Measurements from ENCODE around the gene FBXL7. TPM values are rescaled to one million over a fixed set of nuclear protein-coding genes. Genes with fewer than 3 reads are reported as not detected.
A peak's percentile ranks its signal among the peaks of the same experiment; 100 is the strongest.

FBXL7 gene
- total and polyA plus RNA-seq, 12 donors, result 8.7 to 33.4 (median 23.5) TPM

- peak in 4 of 9 donors; percentile 13 to 39 (median 34) for TF ChIP-seq CTCF (IDR thresholded peaks at IDR 0.05)
- 65 to 75% methylated on average over 1 of the region's 1 CpG for WGBS, 2 donors
- ATAC-seq (peak in 2 of 8 donors; percentile 15 to 25), DNase-seq (no peak)
- Histone ChIP-seq H3K27me3 (no peaks in the 10 kb centered on the region), H3K9me3 (no peaks in the 10 kb centered on the region), H3K27ac (peak overlapping the region in 1 of 10 donors; percentile 11), H3K36me3 (peaks cover 0 to 4% (median 0%) of the 10 kb centered on the region in 9 donors), H3K4me3 (no peak overlapping the region), H3K4me1 (peaks cover 0 to 53% (median 18%) of the 10 kb centered on the region in 9 donors)
- intact Hi-C loops (cut with DNase I), result no loop called here
Measured at GRCh38 chr5:15515229-15515628, 15.2 kb downstream of the FBXL7 start.

DNA sequence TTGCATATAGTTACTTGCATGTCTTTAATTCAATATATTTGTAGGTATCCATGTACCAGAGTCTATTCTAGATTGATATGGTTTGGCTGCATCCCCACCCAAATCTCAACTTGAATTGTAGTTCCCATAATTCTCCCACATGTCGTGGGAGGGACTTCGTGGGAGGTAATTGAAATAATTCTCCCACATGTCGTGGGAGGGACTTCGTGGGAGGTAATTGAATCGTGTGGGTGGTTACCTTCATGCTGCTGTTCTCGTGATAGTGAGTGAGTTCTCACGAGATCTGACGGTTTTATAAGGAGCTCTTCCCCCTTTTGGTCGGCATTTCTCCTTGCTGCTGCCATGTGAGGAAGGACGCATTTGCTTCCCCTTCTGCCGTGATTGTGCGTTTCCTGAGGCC is 16.5 kb downstream of the FBXL7 start:
- ATAC-seq (no peak), DNase-seq (no peak)
- TF ChIP-seq CTCF (IDR thresholded peaks at IDR 0.05), result no peak
- Histone ChIP-seq H3K27me3 (no peaks in the 10 kb centered on the region), H3K27ac (no peak overlapping the region), H3K36me3 (peaks cover 0 to 4% (median 0%) of the 10 kb centered on the region in 9 donors), H3K9me3 (no peaks in the 10 kb centered on the region), H3K4me1 (peaks cover 3 to 50% (median 22%) of the 10 kb centered on the region in 9 donors), H3K4me3 (no peak overlapping the region)
- intact Hi-C loops (cut with DNase I), result no loop called here
- WGBS, 2 donors, result 91 to 95% methylated on average over 12 of the region's 12 CpGs

DNA sequence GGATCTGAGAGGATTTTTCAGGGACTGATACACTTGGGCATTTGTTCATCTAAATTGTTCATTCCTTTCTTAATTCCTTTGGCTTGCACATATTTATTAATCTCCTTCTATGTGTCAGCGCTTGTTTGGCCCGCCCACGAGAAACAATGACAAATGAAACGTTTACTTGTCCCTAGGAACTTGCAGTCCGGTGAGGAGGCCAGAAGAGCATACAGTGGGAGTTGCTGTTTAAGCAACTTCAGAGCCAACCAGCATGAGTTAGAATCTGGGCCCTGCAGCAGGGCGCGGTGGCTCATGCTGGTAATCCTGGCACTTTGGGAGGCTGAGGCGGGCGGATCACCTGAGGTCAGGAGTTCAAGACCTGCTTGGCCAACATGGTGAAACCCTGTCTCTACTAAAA is 18.8 kb downstream of the FBXL7 start:
- 89 to 91% methylated on average over 9 of the region's 9 CpGs for WGBS, 2 donors
- no peak for ATAC-seq
- H3K27me3 ChIP-seq, result no peaks in the 10 kb centered on the region
- no peak overlapping the region for H3K4me3 ChIP-seq
- H3K9me3 ChIP-seq, result no peaks in the 10 kb centered on the region
- no peak for TF ChIP-seq CTCF (IDR thresholded peaks at IDR 0.05)
- H3K36me3 ChIP-seq, result peaks cover 0 to 4% (median 0%) of the 10 kb centered on the region in 9 donors
- H3K4me1 ChIP-seq, result peaks cover 3 to 58% (median 30%) of the 10 kb centered on the region in 9 donors
- H3K27ac ChIP-seq, result no peak overlapping the region
- no peak for DNase-seq
- intact Hi-C loops (cut with DNase I), result no loop called here

DNA sequence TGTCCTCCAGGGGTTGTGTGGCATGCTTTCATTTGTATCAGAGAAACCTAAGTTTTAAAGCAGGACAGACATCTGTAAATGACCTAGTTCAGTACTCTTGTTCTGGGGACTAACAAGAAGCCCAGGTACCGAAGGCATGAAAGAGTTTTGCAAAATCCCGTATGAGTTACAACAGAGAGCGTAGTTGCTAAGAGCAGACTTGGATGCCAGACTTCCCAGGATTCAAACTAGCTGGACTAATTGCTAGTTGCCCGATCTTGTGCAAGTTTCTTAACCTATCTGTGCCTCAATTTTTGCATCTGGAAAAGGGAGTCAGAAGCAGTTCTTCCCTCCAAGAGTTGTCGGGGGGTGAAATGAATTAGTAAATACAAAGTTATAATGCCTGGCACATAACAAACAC is 20.9 kb downstream of the FBXL7 start:
- no peak for ATAC-seq
- H3K36me3 ChIP-seq, result peaks cover 0 to 14% (median 0%) of the 10 kb centered on the region in 9 donors
- H3K4me1 ChIP-seq, result peaks cover 3 to 41% (median 21%) of the 10 kb centered on the region in 9 donors
- no peak for DNase-seq
- no peak overlapping the region for H3K4me3 ChIP-seq
- 63 to 71% methylated on average over 5 of the region's 5 CpGs for WGBS, 2 donors
- intact Hi-C loops (cut with DNase I), result no loop called here
- H3K9me3 ChIP-seq, result no peaks in the 10 kb centered on the region
- no peak for TF ChIP-seq CTCF (IDR thresholded peaks at IDR 0.05)
- H3K27ac ChIP-seq, result no peak overlapping the region
- H3K27me3 ChIP-seq, result no peaks in the 10 kb centered on the region

All from heart right ventricle (tissue), 16 donors.